Immature natural killer cell (primary cell): ENCODE data around the gene PCDHA6. TPM values are rescaled to one million over a fixed set of nuclear protein-coding genes. Genes with fewer than 3 reads are reported as not detected.
"Not testable (repeated sequence)": the region's sequence is repeated elsewhere in the genome, so short reads cannot be mapped to it uniquely, and the experiment has no call there.

Source experiments
- DNase-seq, 3 donors: peaks; one replicate each; pipeline ENCODE4 v3.0.0; 2022; ENCODE audit warnings: mixed read lengths in 1 of 3
- H3K27ac Mint-ChIP-seq, 6 donors: one replicate each; pipeline ENCODE4 v1.8.0; 2020; ENCODE audit warnings: mixed read lengths in 6 of 6, mild to moderate bottlenecking in 5 of 6, inconsistent platforms in 4 of 6, moderate library complexity in 3 of 6
- H3K27me3 Mint-ChIP-seq, 3 donors: one replicate each; pipeline ENCODE4 v1.8.0; 2020 to 2021; ENCODE audit warnings: low read depth in 3 of 3, mild to moderate bottlenecking in 3 of 3, mixed read lengths in 3 of 3, moderate library complexity in 3 of 3, inconsistent platforms in 1 of 3
- H3K36me3 Mint-ChIP-seq, 3 donors: one replicate each; pipeline ENCODE4 v1.8.0; 2020; ENCODE audit warnings: mixed read lengths in 3 of 3, inconsistent platforms in 2 of 3, mild to moderate bottlenecking in 2 of 3
- H3K4me1 Mint-ChIP-seq, 2 donors: one replicate each; pipeline ENCODE4 v1.8.0; 2020; ENCODE audit warnings: inconsistent platforms in 2 of 2, mild to moderate bottlenecking in 2 of 2, mixed read lengths in 2 of 2, moderate library complexity in 1 of 2
- H3K4me3 Mint-ChIP-seq, 5 donors: one replicate each; pipeline ENCODE4 v1.8.0; 2020; ENCODE audit warnings: mild to moderate bottlenecking in 5 of 5, mixed read lengths in 5 of 5, inconsistent platforms in 3 of 5, moderate library complexity in 3 of 5
- H3K9me3 Mint-ChIP-seq, 6 donors: one replicate each; pipeline ENCODE4 v1.8.0; 2020; ENCODE audit warnings: mild to moderate bottlenecking in 6 of 6, mixed read lengths in 6 of 6, inconsistent platforms in 4 of 6, moderate library complexity in 3 of 6
- polyA plus RNA-seq, 3 donors: library from polyadenylated mRNA; unstranded; fragments of 300-500 nt; fragmentation: Illumina TruSeq; gene quantifications; one replicate each; pipeline ENCODE4 v1.2.3, GENCODE V29; 2021

The PCDHA6 gene
- polyA plus RNA-seq, 3 donors from 2014 or later, result not detected

GRCh38 chr5:140862441-140863295, 34.9 kb downstream of the PCDHA6 start:
- Mint-ChIP-seq H3K4me1 (no peaks in the 10 kb centered on the region), H3K27ac (no peak overlapping the region), H3K4me3 (no peak overlapping the region), H3K36me3 (no peaks in the 10 kb centered on the region), H3K27me3 (peaks cover 0 to 4% (median 2%) of the 10 kb centered on the region in 3 donors), H3K9me3 (peaks cover 3 to 18% (median 8%) of the 10 kb centered on the region in 6 donors)
- DNase-seq, result no peak

- DNase-seq, result no peak
- H3K4me3 Mint-ChIP-seq, result no peak within 1 kb of the TSS
- H3K9me3 Mint-ChIP-seq, result peaks cover 2 to 31% (median 15%) of the 10 kb centered on the region in 6 donors
- H3K27me3 Mint-ChIP-seq, result peaks cover 0 to 11% (median 3%) of the 10 kb centered on the region in 3 donors
- H3K4me1 Mint-ChIP-seq, result no peaks in the 10 kb centered on the region
- no peak within 1 kb of the TSS for H3K27ac Mint-ChIP-seq
- H3K36me3 Mint-ChIP-seq, result peaks cover 0 to 5% (median 4%) of the 10 kb centered on the region in 3 donors
Observed at GRCh38 chr5:140868721-140869554, 41.2 kb downstream of the PCDHA6 start, which contains the start of gene PCDHA11. Gene PCDHA11, plus strand, starts transcription at chr5:140868957. Its CDS starts 147 bp downstream, at chr5:140869104.

- H3K36me3 Mint-ChIP-seq, result peaks cover 0 to 5% (median 4%) of the 10 kb centered on the region in 3 donors
- H3K27me3 Mint-ChIP-seq, result peaks cover 0 to 9% (median 7%) of the 10 kb centered on the region in 3 donors
- H3K27ac Mint-ChIP-seq, result no peak overlapping the region
- H3K4me3 Mint-ChIP-seq, result no peak overlapping the region
- H3K9me3 Mint-ChIP-seq, result peaks cover 2 to 33% (median 17%) of the 10 kb centered on the region in 6 donors
- H3K4me1 Mint-ChIP-seq, result no peaks in the 10 kb centered on the region
- DNase-seq, result no peak
Observed at GRCh38 chr5:140869555-140869886, 41.8 kb downstream of the PCDHA6 start.

- Mint-ChIP-seq H3K4me3 (no peak overlapping the region), H3K4me1 (no peaks in the 10 kb centered on the region), H3K36me3 (peaks cover 0 to 5% (median 4%) of the 10 kb centered on the region in 3 donors), H3K27me3 (peaks cover 6 to 14% (median 9%) of the 10 kb centered on the region in 3 donors), H3K9me3 (peaks cover 6 to 42% (median 24%) of the 10 kb centered on the region in 6 donors), H3K27ac (no peak overlapping the region)
- no peak for DNase-seq
Observed at GRCh38 chr5:140870221-140871201, 42.8 kb downstream of the PCDHA6 start.

- H3K27me3 Mint-ChIP-seq, result peaks cover 6 to 19% (median 18%) of the 10 kb centered on the region in 3 donors
Observed at GRCh38 chr5:140875085-140876065, 47.6 kb downstream of the PCDHA6 start, which contains the start of gene PCDHA12. Gene PCDHA12, plus strand, starts transcription at chr5:140875308. Its CDS starts 165 bp downstream, at chr5:140875473.

GRCh38 chr5:140876541-140877261, 48.9 kb downstream of the PCDHA6 start:
- not testable (repeated sequence) for DNase-seq, H3K27ac Mint-ChIP-seq, H3K4me3 Mint-ChIP-seq, H3K4me1 Mint-ChIP-seq
- H3K36me3 Mint-ChIP-seq, result peaks cover 0 to 10% (median 3%) of the 10 kb centered on the region in 3 donors
- H3K9me3 Mint-ChIP-seq, result peaks cover 9 to 70% (median 23%) of the 10 kb centered on the region in 6 donors
- peaks cover 6 to 29% (median 18%) of the 10 kb centered on the region in 3 donors for H3K27me3 Mint-ChIP-seq

More at GRCh38 chr5:140875085-140876065, 47.6 kb downstream of the PCDHA6 start, which contains the start of gene PCDHA12:
- no peak for DNase-seq
- H3K4me1 Mint-ChIP-seq, result no peaks in the 10 kb centered on the region
- peaks cover 7 to 61% (median 21%) of the 10 kb centered on the region in 6 donors for H3K9me3 Mint-ChIP-seq
- peaks cover 0 to 5% (median 0%) of the 10 kb centered on the region in 3 donors for H3K36me3 Mint-ChIP-seq
- no peak within 1 kb of the TSS for H3K27ac Mint-ChIP-seq
- H3K4me3 Mint-ChIP-seq, result no peak within 1 kb of the TSS

GRCh38 chr5:140877262-140877581, 49.5 kb downstream of the PCDHA6 start:
- no peak overlapping the region for H3K27ac Mint-ChIP-seq
- no peaks in the 10 kb centered on the region for H3K4me1 Mint-ChIP-seq
- H3K27me3 Mint-ChIP-seq, result peaks cover 6 to 33% (median 18%) of the 10 kb centered on the region in 3 donors
- peaks cover 0 to 11% (median 0%) of the 10 kb centered on the region in 3 donors for H3K36me3 Mint-ChIP-seq
- H3K9me3 Mint-ChIP-seq, result peaks cover 6 to 71% (median 23%) of the 10 kb centered on the region in 6 donors
- no peak overlapping the region for H3K4me3 Mint-ChIP-seq
- no peak for DNase-seq

Other genes starting within 250 kb of the PCDHA6 start
- gene CD14, start 194.8 kb upstream of the PCDHA6 start, polyA plus RNA-seq, result 1 to 10 TPM; 3.6 to 5.7 (median 5.3) TPM
- gene TMCO6, start 188.5 kb upstream of the PCDHA6 start, polyA plus RNA-seq, result 10 to 100 TPM in 1 of 3 donors, 1 to 10 TPM in 2; 7.6 to 11.0 (median 8.3) TPM
- gene NDUFA2, start 180.3 kb upstream of the PCDHA6 start, polyA plus RNA-seq, result 100 to 1,000 TPM; 135 to 252 (median 163) TPM
- gene IK, start 180.1 kb upstream of the PCDHA6 start, polyA plus RNA-seq, result 100 to 1,000 TPM; 117 to 178 (median 120) TPM
- gene WDR55, start 163.1 kb upstream of the PCDHA6 start, polyA plus RNA-seq, result 10 to 100 TPM; 11.0 to 20.2 (median 13.6) TPM
- not detected for gene DND1, start 154.4 kb upstream of the PCDHA6 start, polyA plus RNA-seq
- gene HARS1, start 136.6 kb upstream of the PCDHA6 start, polyA plus RNA-seq, result 10 to 100 TPM; 52.0 to 90.7 (median 79.5) TPM
- 10 to 100 TPM; 13.2 to 37.7 (median 27.0) TPM for gene HARS2, start 136.5 kb upstream of the PCDHA6 start, polyA plus RNA-seq
- gene ZMAT2, start 127.5 kb upstream of the PCDHA6 start, polyA plus RNA-seq, result 10 to 100 TPM; 76.7 to 83.7 (median 78.3) TPM
- gene PCDHA1, start 41.8 kb upstream of the PCDHA6 start, polyA plus RNA-seq, result not detected
- not detected for gene PCDHA2, start 33.1 kb upstream of the PCDHA6 start, polyA plus RNA-seq
- gene PCDHA3, start 26.9 kb upstream of the PCDHA6 start, polyA plus RNA-seq, result not detected
- gene PCDHA4, start 20.9 kb upstream of the PCDHA6 start, polyA plus RNA-seq, result not detected
- not detected for gene PCDHA5, start 6.3 kb upstream of the PCDHA6 start, polyA plus RNA-seq
- not detected for gene PCDHA7, start 6.3 kb downstream of the PCDHA6 start, polyA plus RNA-seq
- not detected for gene PCDHA8, start 13.2 kb downstream of the PCDHA6 start, polyA plus RNA-seq
- not detected for gene PCDHA9, start 20.4 kb downstream of the PCDHA6 start, polyA plus RNA-seq
- gene PCDHA10, start 27.9 kb downstream of the PCDHA6 start, polyA plus RNA-seq, result not detected
- not detected for gene PCDHA11, start 41.0 kb downstream of the PCDHA6 start, polyA plus RNA-seq
- not detected for gene PCDHA12, start 47.3 kb downstream of the PCDHA6 start, polyA plus RNA-seq
- not detected for gene PCDHA13, start 54.2 kb downstream of the PCDHA6 start, polyA plus RNA-seq
- gene PCDHAC1, start 98.3 kb downstream of the PCDHA6 start, polyA plus RNA-seq, result not detected
- not detected for gene PCDHAC2, start 138.5 kb downstream of the PCDHA6 start, polyA plus RNA-seq
- not detected for gene PCDHB1, start 223.4 kb downstream of the PCDHA6 start, polyA plus RNA-seq